ENCODE data around the gene ATAD5. TPM values are rescaled to one million over a fixed set of nuclear protein-coding genes. Genes with fewer than 3 reads are reported as not detected.

Gene ATAD5
- total and polyA plus RNA-seq, 2 of the 13 experiments (the other 11 are each of a cell fraction or from before 2014, with no cell fraction given): 1.8 to 10.7 TPM

DNA sequence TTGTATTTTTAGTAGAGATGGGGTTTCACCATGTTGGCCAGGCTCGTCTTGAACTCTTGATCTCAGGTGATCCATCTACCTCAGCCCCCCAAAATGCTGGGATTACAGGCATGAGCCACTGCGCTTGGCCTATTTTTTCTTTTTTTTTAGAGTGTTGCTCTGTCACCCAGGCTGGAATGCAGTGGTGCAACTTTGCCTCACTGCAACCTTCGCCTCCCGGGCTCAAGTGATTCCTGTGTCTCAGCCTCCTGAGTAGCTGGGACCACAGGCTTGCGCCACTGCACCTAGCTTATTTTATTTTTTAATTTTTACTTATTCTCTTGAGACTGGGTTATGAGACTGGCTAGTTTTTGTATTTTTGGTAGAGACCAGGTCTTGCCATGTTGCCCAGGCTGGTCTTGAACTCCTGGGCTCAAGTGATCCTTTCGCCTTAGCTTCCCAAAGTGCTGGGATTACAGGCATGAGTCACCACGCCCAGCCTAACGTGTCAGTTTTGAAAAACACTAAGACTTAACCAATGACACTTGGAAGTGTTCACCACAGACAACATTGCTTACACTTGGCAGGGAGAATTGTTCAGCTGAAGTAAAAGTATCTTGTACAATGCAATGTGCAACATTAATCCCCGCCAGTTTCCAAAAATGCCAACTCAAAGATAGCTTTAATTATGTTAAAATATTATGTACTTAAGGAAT, 26.9 kb downstream of the ATAD5 start:
- no peaks in the 10 kb centered on the region for H3K79me2 ChIP-seq (ENCODE audit: insufficient read depth, low read length)
- H3K9ac ChIP-seq (ENCODE audit: insufficient read depth, low read depth, low read length): no peak overlapping the region
- 98% methylated on average over 9 of the region's 9 CpGs for WGBS (ENCODE audit: low lambda C conversion rate)
- ChIA-PET POLR2A (no interaction called here), CTCF (ENCODE audit: low intra/inter-chr PET ratio, low total read pairs) (no interaction called here)
- intact Hi-C loops (cut with micrococcal nuclease; ENCODE audit: unreplicated experiment): no loop called here
- H3K9me3 ChIP-seq (ENCODE audit: low read length): no peaks in the 10 kb centered on the region
- H2AFZ ChIP-seq (ENCODE audit: low read length): no peak overlapping the region
- ATAC-seq (no peak), DNase-seq (ENCODE audit: low spot score) (no peak), FAIRE-seq (no peak)
- no peaks in the 10 kb centered on the region for H3K4me1 ChIP-seq (ENCODE audit: insufficient read depth, low read length)
- H3K4me2 ChIP-seq (ENCODE audit: low read depth, low read length): no peak overlapping the region
- H3K27ac ChIP-seq (ENCODE audit: extremely low read length, insufficient read depth, low read length): no peak overlapping the region
- H3K4me3 ChIP-seq (replicated peaks in 1 of 3; ENCODE audit: insufficient read depth in 1 of 3, low read depth in 2 of 3, low read length in 3 of 3): no peak overlapping the region
- no TSS peak for BruUV-seq (replicated peaks)
- no peaks in the 10 kb centered on the region for H4K20me1 ChIP-seq (ENCODE audit: insufficient read depth, low read length)
- no peaks in the 10 kb centered on the region for H3K27me3 ChIP-seq (ENCODE audit: control insufficient read depth in 1 of 2, insufficient read depth in 2 of 2, low read length in 2 of 2)
- in situ Hi-C loops (cut with HindIII; ENCODE audit: extremely low pct_ligation_motif_present, low pct_unique_long_range_greater_than_20kb): no loop called here
- TF ChIP-seq PHF5A (CRISPR knock-in tag; IDR thresholded peaks at IDR 0.05; ENCODE audit: low read depth, unreplicated experiment) (no peak), ZSCAN30 (CRISPR knock-in tag; IDR thresholded peaks at IDR 0.05) (no peak), MIXL1 (CRISPR knock-in tag; IDR thresholded peaks at IDR 0.05) (no peak), TGIF2 (CRISPR knock-in tag; IDR thresholded peaks at IDR 0.05) (no peak), ZSCAN9 (CRISPR knock-in tag; IDR thresholded peaks at IDR 0.05; ENCODE audit: borderline replicate concordance) (no peak), POLR2A (IDR thresholded peaks at IDR 0.05; ENCODE audit: insufficient read depth in 1 of 2, low read depth in 2 of 2, low read length in 2 of 2) (no peak), ZNF317 (CRISPR knock-in tag; IDR thresholded peaks at IDR 0.05) (no peak), WIZ (CRISPR knock-in tag; IDR thresholded peaks at IDR 0.05) (no peak), ZSCAN12 (CRISPR knock-in tag; IDR thresholded peaks at IDR 0.05) (no peak), PCBP2 (optimal IDR thresholded peaks at IDR 0.05; ENCODE audit: low read depth, low read length, poor library complexity, severe bottlenecking) (no peak), ZNF17 (CRISPR knock-in tag; IDR thresholded peaks at IDR 0.05) (no peak), ZNF629 (CRISPR knock-in tag; conservative IDR thresholded peaks at IDR 0.05) (no peak)
- TF ChIP-seq, protein P1, sequence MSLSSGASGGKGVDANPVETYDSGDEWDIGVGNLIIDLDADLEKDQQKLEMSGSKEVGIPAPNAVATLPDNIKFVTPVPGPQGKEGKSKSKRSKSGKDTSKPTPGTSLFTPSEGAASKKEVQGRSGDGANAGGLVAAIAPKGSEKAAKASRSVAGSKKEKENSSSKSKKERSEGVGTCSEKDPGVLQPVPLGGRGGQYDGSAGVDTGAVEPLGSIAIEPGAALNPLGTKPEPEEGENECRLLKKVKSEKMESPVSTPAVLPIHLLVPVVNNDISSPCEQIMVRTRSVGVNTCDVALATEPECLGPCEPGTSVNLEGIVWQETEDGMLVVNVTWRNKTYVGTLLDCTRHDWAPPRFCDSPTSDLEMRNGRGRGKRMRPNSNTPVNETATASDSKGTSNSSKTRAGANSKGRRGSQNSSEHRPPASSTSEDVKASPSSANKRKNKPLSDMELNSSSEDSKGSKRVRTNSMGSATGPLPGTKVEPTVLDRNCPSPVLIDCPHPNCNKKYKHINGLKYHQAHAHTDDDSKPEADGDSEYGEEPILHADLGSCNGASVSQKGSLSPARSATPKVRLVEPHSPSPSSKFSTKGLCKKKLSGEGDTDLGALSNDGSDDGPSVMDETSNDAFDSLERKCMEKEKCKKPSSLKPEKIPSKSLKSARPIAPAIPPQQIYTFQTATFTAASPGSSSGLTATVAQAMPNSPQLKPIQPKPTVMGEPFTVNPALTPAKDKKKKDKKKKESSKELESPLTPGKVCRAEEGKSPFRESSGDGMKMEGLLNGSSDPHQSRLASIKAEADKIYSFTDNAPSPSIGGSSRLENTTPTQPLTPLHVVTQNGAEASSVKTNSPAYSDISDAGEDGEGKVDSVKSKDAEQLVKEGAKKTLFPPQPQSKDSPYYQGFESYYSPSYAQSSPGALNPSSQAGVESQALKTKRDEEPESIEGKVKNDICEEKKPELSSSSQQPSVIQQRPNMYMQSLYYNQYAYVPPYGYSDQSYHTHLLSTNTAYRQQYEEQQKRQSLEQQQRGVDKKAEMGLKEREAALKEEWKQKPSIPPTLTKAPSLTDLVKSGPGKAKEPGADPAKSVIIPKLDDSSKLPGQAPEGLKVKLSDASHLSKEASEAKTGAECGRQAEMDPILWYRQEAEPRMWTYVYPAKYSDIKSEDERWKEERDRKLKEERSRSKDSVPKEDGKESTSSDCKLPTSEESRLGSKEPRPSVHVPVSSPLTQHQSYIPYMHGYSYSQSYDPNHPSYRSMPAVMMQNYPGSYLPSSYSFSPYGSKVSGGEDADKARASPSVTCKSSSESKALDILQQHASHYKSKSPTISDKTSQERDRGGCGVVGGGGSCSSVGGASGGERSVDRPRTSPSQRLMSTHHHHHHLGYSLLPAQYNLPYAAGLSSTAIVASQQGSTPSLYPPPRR (CRISPR knock-in tag; IDR thresholded peaks at IDR 0.05; ENCODE audit: borderline replicate concordance): no peak
- TF ChIP-seq, protein P2, sequence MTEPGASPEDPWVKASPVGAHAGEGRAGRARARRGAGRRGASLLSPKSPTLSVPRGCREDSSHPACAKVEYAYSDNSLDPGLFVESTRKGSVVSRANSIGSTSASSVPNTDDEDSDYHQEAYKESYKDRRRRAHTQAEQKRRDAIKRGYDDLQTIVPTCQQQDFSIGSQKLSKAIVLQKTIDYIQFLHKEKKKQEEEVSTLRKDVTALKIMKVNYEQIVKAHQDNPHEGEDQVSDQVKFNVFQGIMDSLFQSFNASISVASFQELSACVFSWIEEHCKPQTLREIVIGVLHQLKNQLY (CRISPR knock-in tag; IDR thresholded peaks at IDR 0.05): no peak
- TF ChIP-seq, protein P3, sequence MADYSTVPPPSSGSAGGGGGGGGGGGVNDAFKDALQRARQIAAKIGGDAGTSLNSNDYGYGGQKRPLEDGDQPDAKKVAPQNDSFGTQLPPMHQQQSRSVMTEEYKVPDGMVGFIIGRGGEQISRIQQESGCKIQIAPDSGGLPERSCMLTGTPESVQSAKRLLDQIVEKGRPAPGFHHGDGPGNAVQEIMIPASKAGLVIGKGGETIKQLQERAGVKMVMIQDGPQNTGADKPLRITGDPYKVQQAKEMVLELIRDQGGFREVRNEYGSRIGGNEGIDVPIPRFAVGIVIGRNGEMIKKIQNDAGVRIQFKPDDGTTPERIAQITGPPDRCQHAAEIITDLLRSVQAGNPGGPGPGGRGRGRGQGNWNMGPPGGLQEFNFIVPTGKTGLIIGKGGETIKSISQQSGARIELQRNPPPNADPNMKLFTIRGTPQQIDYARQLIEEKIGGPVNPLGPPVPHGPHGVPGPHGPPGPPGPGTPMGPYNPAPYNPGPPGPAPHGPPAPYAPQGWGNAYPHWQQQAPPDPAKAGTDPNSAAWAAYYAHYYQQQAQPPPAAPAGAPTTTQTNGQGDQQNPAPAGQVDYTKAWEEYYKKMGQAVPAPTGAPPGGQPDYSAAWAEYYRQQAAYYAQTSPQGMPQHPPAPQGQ (CRISPR knock-in tag; IDR thresholded peaks at IDR 0.05; ENCODE audit: borderline replicate concordance): no peak
- H3K36me3 ChIP-seq (replicated peaks in 1 of 2; ENCODE audit: control insufficient read depth in 1 of 2, insufficient read depth in 2 of 2, low read length in 2 of 2): peaks cover 1 to 24% of the 10 kb centered on the region in 2 experiments; a peak in 4 of 5 replicates

Measured in HepG2 (cell line).